ENCODE measurements around the gene NOXRED1. TPM values are rescaled to one million over a fixed set of nuclear protein-coding genes. Genes with fewer than 3 reads are reported as not detected.

NOXRED1 gene
- total RNA-seq, 2 donors from 2014 or later, result 1.2 to 1.7 TPM

DNA sequence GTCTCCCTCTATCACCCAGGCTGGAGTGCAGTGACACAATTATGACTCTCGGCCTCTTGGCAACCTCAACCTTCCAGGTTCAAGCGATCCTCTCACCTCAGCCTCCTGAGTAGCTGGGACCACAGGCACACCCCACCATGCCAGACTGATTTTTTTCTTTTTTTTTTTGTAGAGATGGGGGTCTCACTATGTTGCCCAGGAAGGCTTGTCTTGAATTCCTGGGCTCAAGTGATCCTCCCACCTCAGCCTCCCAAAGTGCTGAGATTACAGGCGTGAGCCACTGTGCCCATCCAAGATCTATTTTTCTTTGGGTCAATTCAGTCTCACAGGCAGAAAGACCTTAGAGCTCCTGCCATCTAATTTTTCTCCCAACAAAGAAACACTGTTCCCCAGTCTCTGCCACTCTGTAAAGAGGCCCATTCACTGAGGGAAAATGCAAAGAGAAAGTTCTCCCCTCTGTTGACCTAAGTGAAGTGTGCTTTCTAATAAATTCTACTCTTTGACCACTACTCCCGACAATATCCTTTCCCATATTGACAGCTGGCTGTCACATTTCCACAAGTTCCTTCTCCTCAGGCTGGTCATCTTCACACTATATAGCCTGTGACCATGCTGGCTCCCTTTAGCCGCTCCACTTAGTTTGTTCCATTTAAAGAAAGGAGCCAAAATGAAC lies 69.7 kb downstream of the NOXRED1 start:
- Mint-ChIP-seq H3K4me1 (ENCODE audit: low read depth) (peaks cover 5% of the 10 kb centered on the region), H3K27ac (no peak overlapping the region), H3K9me3 (no peaks in the 10 kb centered on the region), H3K36me3 (ENCODE audit: insufficient read depth in 2 of 2) (peaks cover 2 to 5% of the 10 kb centered on the region in 2 donors), H3K27me3 (ENCODE audit: low read depth) (no peaks in the 10 kb centered on the region), H3K4me3 (no peak overlapping the region)
- ATAC-seq (replicated peaks in 1 of 2), result no peak
- DNase-seq, result no peak

- H3K27me3 Mint-ChIP-seq (ENCODE audit: low read depth), result no peaks in the 10 kb centered on the region
- DNase-seq, result no peak
- H3K36me3 Mint-ChIP-seq (ENCODE audit: insufficient read depth in 2 of 2), result peaks cover 2 to 8% of the 10 kb centered on the region in 2 donors
- no peak overlapping the region for H3K27ac Mint-ChIP-seq
- no peaks in the 10 kb centered on the region for H3K9me3 Mint-ChIP-seq
- H3K4me3 Mint-ChIP-seq, result no peak overlapping the region
- ATAC-seq (replicated peaks in 1 of 2), result no peak
- no peaks in the 10 kb centered on the region for H3K4me1 Mint-ChIP-seq (ENCODE audit: low read depth)
Observed at GRCh38 chr14:77347751-77348150, 75.6 kb downstream of the NOXRED1 start.

DNA sequence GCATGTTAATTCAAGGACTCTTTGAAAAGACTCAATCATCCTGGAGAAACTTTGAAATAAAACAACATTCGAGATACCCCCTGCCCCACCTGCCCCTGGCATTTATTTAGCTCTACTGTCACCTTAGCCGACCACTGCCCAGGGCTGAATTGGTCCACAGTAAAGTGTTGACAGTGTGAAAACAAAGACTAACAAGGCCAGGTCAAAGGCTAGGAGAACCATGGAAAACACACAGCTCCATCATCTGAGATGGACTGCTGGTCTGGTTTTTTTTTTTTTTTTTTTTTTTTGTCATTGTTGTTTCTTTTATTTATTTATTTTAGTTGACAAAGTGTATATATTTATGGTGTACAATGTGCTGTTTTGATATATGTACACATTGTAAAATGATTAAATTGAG lies 76.8 kb downstream of the NOXRED1 start:
- Mint-ChIP-seq H3K27me3 (ENCODE audit: low read depth) (no peaks in the 10 kb centered on the region), H3K9me3 (no peaks in the 10 kb centered on the region), H3K27ac (no peak overlapping the region), H3K4me1 (ENCODE audit: low read depth) (no peaks in the 10 kb centered on the region), H3K36me3 (ENCODE audit: insufficient read depth in 2 of 2) (peaks cover 2 to 8% of the 10 kb centered on the region in 2 donors), H3K4me3 (no peak overlapping the region)
- no peak for DNase-seq
- no peak for ATAC-seq (replicated peaks in 1 of 2)

DNA sequence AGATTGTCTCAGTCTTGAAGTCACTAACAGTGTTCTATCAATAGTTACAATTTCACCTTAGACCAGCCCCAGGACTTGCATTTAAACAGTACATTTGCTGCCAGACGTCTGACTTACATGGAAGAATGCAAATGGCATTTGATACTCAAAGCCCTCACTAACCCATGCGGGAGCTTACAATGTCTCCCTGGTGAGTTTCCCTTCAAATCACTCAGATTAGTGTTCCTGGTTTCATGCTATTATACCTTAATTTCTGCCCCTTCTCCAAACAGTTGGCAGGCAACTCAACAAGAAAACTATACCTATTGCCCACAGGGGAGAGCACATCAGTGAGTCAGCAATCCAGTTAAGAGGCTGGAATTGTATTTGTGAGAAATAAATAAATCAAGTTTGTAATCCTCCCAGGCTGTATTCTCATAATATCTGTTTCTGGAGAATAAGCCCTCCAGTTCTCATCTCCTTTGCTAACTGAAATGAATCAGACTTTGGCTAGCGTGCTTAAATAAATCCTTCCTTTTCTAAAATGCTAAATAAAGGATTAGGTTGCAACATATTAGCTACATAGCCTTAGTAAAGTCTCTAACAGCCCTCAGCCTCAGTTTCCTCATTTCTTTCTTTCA lies 78.8 kb downstream of the NOXRED1 start:
- ATAC-seq (replicated peaks in 1 of 2), result no peak

More for the DNA sequence above, 78.8 kb downstream of the NOXRED1 start:
- Mint-ChIP-seq H3K4me3 (no peak overlapping the region), H3K27me3 (ENCODE audit: low read depth) (no peaks in the 10 kb centered on the region), H3K27ac (no peak overlapping the region), H3K4me1 (ENCODE audit: low read depth) (no peaks in the 10 kb centered on the region), H3K9me3 (no peaks in the 10 kb centered on the region), H3K36me3 (ENCODE audit: insufficient read depth in 2 of 2) (peaks cover 0 to 4% of the 10 kb centered on the region in 2 donors)
- no peak for DNase-seq

Other genes with a start within 250 kb of the NOXRED1 start
- gene TMEM63C, start 241.7 kb downstream of the NOXRED1 start, total RNA-seq, result 1 to 10 TPM; 1.9 to 2.1 TPM
- not detected for gene NGB, start 152.3 kb downstream of the NOXRED1 start, total RNA-seq
- gene POMT2, start 102.6 kb downstream of the NOXRED1 start, total RNA-seq, result 10 to 100 TPM; 14.7 to 18.1 TPM
- gene GSTZ1, start 102.5 kb downstream of the NOXRED1 start, total RNA-seq, result 10 to 100 TPM; 27.0 to 33.2 TPM
- 10 to 100 TPM; 27.5 to 36.1 TPM for gene TMED8, start 46.4 kb downstream of the NOXRED1 start, total RNA-seq
- under 1 TPM; 0.19 to 0.76 TPM for gene SAMD15, start 46.1 kb downstream of the NOXRED1 start, total RNA-seq
- gene VIPAS39, start 34.1 kb upstream of the NOXRED1 start, total RNA-seq, result 10 to 100 TPM; 18.9 to 25.5 TPM
- gene AHSA1, start 34.6 kb upstream of the NOXRED1 start, total RNA-seq, result 100 to 1,000 TPM in 1 of 2 donors, 10 to 100 TPM in 1; 79.1 to 101 TPM
- gene ISM2, start 75.3 kb upstream of the NOXRED1 start, total RNA-seq, result not detected
- 10 to 100 TPM; 18.4 to 20.6 TPM for gene SPTLC2, start 193.1 kb upstream of the NOXRED1 start, total RNA-seq

All from activated T-cell treated with anti-CD3 and anti-CD28 coated beads, Interleukin-2, amount 50 U/mL, for 72 hours (primary cell).